Activated CD8-positive, alpha-beta T cell treated with anti-CD3 and anti-CD28 coated beads for 36 hours (primary cell): ENCODE measurements around the gene CYP4Z1. TPM values are rescaled to one million over a fixed set of nuclear protein-coding genes. Genes with fewer than 3 reads are reported as not detected.

ENCODE experiments used
- ATAC-seq: fragments of 200-7000 bp; cut with Tn5 transposase; one replicate; pipeline ENCODE4 v1.10.0; 2021; ENCODE audit warnings: mild to moderate bottlenecking, moderate library complexity
- CTCF ChIA-PET: fragments of 350-600 bp; sonication (Branson Sonifier 250); formaldehyde crosslinking; loops from one replicate; lab custom pipeline; 2021; ENCODE audit warnings: antibody characterized with exemption; lab: Charles Lee
- POLR2A ChIA-PET: fragments of 350-600 bp; sonication (Branson Sonifier 250); formaldehyde crosslinking; loops from one replicate; lab custom pipeline; 2021; ENCODE audit warnings: antibody characterized with exemption; lab: Charles Lee
- DNase-seq: peaks from one replicate; pipeline ENCODE4 v3.0.0-alpha.2; 2020
- H3K27ac Mint-ChIP-seq: one replicate; pipeline ENCODE4 v1.8.0; 2021; ENCODE audit warnings: mild to moderate bottlenecking, mixed read lengths
- H3K27me3 Mint-ChIP-seq: one replicate; pipeline ENCODE4 v1.8.0; 2021; ENCODE audit warnings: mixed read lengths
- H3K36me3 Mint-ChIP-seq: one replicate; pipeline ENCODE4 v1.8.0; 2021; ENCODE audit warnings: low read depth, mixed read lengths
- H3K4me1 Mint-ChIP-seq: one replicate; pipeline ENCODE4 v1.8.0; 2021; ENCODE audit warnings: low read depth, mixed read lengths
- H3K4me3 Mint-ChIP-seq: one replicate; pipeline ENCODE4 v1.8.0; 2021; ENCODE audit warnings: mild to moderate bottlenecking, moderate library complexity, mixed read lengths
- H3K9me3 Mint-ChIP-seq: one replicate; pipeline ENCODE4 v1.8.0; 2021; ENCODE audit warnings: mixed read lengths
- CTCF ChIP-seq: fragments of 200-600 bp; IDR thresholded peaks from one replicate; pipeline ENCODE4 v1.8.0; 2022; ENCODE audit warnings: antibody characterized with exemption, mild to moderate bottlenecking
- intact Hi-C: fragments of 100-400 bp; cut with micrococcal nuclease; formaldehyde crosslinking; loops from one replicate; pipeline ENCODE4 v1.10.0; 2022
- total RNA-seq, 2 experiments: library from RNA; stranded (reverse); gene quantifications; one replicate each; pipeline ENCODE4 v1.2.3, GENCODE V29; 2021

Gene CYP4Z1
- not detected for total RNA-seq

GRCh38 chr1:47067097-47067594 lies at the start of gene CYP4Z1:
Gene CYP4Z1 (plus strand): TSS chr1:47067231. CDS start chr1:47067491, 260 bp downstream.
- ATAC-seq (no peak), DNase-seq (no peak)
- Mint-ChIP-seq H3K36me3 (no peaks in the 10 kb centered on the region), H3K27me3 (peaks cover 22% of the 10 kb centered on the region), H3K4me3 (no peak within 1 kb of the TSS), H3K27ac (no peak within 1 kb of the TSS), H3K9me3 (no peaks in the 10 kb centered on the region), H3K4me1 (no peaks in the 10 kb centered on the region)
- ChIA-PET POLR2A (no interaction called here), CTCF (no interaction called here)
- no peak for TF ChIP-seq CTCF
- intact Hi-C loops, result no loop called here

GRCh38 chr1:47021070-47021469 lies 46.0 kb upstream of the CYP4Z1 start:
- ATAC-seq (no peak), DNase-seq (no peak)
- no peak for TF ChIP-seq CTCF
- ChIA-PET CTCF (no interaction called here), POLR2A (no interaction called here)
- Mint-ChIP-seq H3K9me3 (no peaks in the 10 kb centered on the region), H3K36me3 (no peaks in the 10 kb centered on the region), H3K4me1 (no peaks in the 10 kb centered on the region), H3K27ac (no peak overlapping the region), H3K27me3 (peaks cover 20% of the 10 kb centered on the region), H3K4me3 (no peak overlapping the region)
- intact Hi-C loops, result no loop called here

- intact Hi-C loops, result no loop called here
- no peak within 1 kb of the TSS for H3K27ac Mint-ChIP-seq
- no peak for TF ChIP-seq CTCF
- ChIA-PET CTCF (interaction anchor here (1.1 kb wide), 1 partner anchor 13 kb away, joined by 3 read pairs; no protein-coding TSS in a partner anchor), POLR2A (no interaction called here)
- no peaks in the 10 kb centered on the region for H3K36me3 Mint-ChIP-seq
- H3K27me3 Mint-ChIP-seq, result peaks cover 22% of the 10 kb centered on the region
- DNase-seq (no peak), ATAC-seq (no peak)
- H3K9me3 Mint-ChIP-seq, result no peaks in the 10 kb centered on the region
- H3K4me3 Mint-ChIP-seq, result no peak within 1 kb of the TSS
- no peaks in the 10 kb centered on the region for H3K4me1 Mint-ChIP-seq
Measured at GRCh38 chr1:47023268-47024140, 43.5 kb upstream of the CYP4Z1 start, which contains the start of gene CYP4X1. Gene CYP4X1 (plus strand): TSS chr1:47023669. CDS start chr1:47023818, 149 bp downstream.

- Mint-ChIP-seq H3K27ac (no peak overlapping the region), H3K9me3 (no peaks in the 10 kb centered on the region), H3K4me1 (no peaks in the 10 kb centered on the region), H3K4me3 (no peak overlapping the region), H3K36me3 (no peaks in the 10 kb centered on the region), H3K27me3 (peaks cover 24% of the 10 kb centered on the region)
- no peak for TF ChIP-seq CTCF
- intact Hi-C loops, result no loop called here
- POLR2A ChIA-PET, result no interaction called here
- ATAC-seq (no peak), DNase-seq (no peak)
- CTCF ChIA-PET, result interaction anchor here (1.1 kb wide), 1 partner anchor 12 kb away, joined by 3 read pairs; no protein-coding TSS in a partner anchor
Measured at GRCh38 chr1:47024141-47024801, 42.8 kb upstream of the CYP4Z1 start.
